ENCODE results near the gene C19orf33.

The C19orf33 gene

GRCh38 chr19:38329651-38330050, 25.6 kb downstream of the C19orf33 start:
- Histone ChIP-seq H3K9me3 (ENCODE audit: insufficient read depth, low read depth, low read length) (no peaks in the 10 kb centered on the region), H4K20me1 (ENCODE audit: insufficient read depth, low read length, poor library complexity, severe bottlenecking) (no peaks in the 10 kb centered on the region), H3K36me3 (ENCODE audit: insufficient read depth, low read length) (peaks cover 11% of the 10 kb centered on the region; the same call in 1 of the 2 replicates), H3K9me2 (replicated peaks; ENCODE audit: low read depth, low read length) (no peaks in the 10 kb centered on the region), H3K9ac (ENCODE audit: low read depth, low read length, poor library complexity, severe bottlenecking) (no peak overlapping the region), H3K79me2 (ENCODE audit: insufficient read depth, low read length) (no peaks in the 10 kb centered on the region), H3K4me3 (ENCODE audit: low read length, poor library complexity, severe bottlenecking) (no peak overlapping the region), H3K27me3 (ENCODE audit: insufficient read depth, low read length, poor library complexity, severe bottlenecking) (no peaks in the 10 kb centered on the region), H3K4me1 (ENCODE audit: insufficient read depth, low read length, poor library complexity, severe bottlenecking) (no peaks in the 10 kb centered on the region), H3K4me2 (ENCODE audit: low read depth, low read length, poor library complexity, severe bottlenecking) (no peak overlapping the region), H3F3A (ENCODE audit: low read depth) (no peaks in the 10 kb centered on the region), H2AFZ (ENCODE audit: low read length) (no peak overlapping the region)
- no peak for TF ChIP-seq CTCF (conservative IDR thresholded peaks at IDR 0.05; ENCODE audit: low read length)
- TF ChIP-seq EZH2phosphoT487 (IDR thresholded peaks at IDR 0.05; ENCODE audit: borderline replicate concordance) = no peak

GRCh38 chr19:38331728-38332127, 27.7 kb downstream of the C19orf33 start:
- TF ChIP-seq CTCF (conservative IDR thresholded peaks at IDR 0.05; ENCODE audit: low read length) (no peak), EZH2phosphoT487 (IDR thresholded peaks at IDR 0.05; ENCODE audit: borderline replicate concordance) (no peak)
- Histone ChIP-seq H3K4me3 (ENCODE audit: low read length, poor library complexity, severe bottlenecking) (no peak overlapping the region), H3K27me3 (ENCODE audit: insufficient read depth, low read length, poor library complexity, severe bottlenecking) (no peaks in the 10 kb centered on the region), H3K4me2 (ENCODE audit: low read depth, low read length, poor library complexity, severe bottlenecking) (no peak overlapping the region), H3K79me2 (ENCODE audit: insufficient read depth, low read length) (no peaks in the 10 kb centered on the region), H3K36me3 (ENCODE audit: insufficient read depth, low read length) (peaks cover 11% of the 10 kb centered on the region; the same call in 1 of the 2 replicates), H3F3A (ENCODE audit: low read depth) (no peaks in the 10 kb centered on the region), H3K9ac (ENCODE audit: low read depth, low read length, poor library complexity, severe bottlenecking) (no peak overlapping the region), H3K9me2 (replicated peaks; ENCODE audit: low read depth, low read length) (no peaks in the 10 kb centered on the region), H4K20me1 (ENCODE audit: insufficient read depth, low read length, poor library complexity, severe bottlenecking) (no peaks in the 10 kb centered on the region), H3K9me3 (ENCODE audit: insufficient read depth, low read depth, low read length) (no peaks in the 10 kb centered on the region), H3K4me1 (ENCODE audit: insufficient read depth, low read length, poor library complexity, severe bottlenecking) (no peaks in the 10 kb centered on the region), H2AFZ (ENCODE audit: low read length) (no peak overlapping the region)

DNA sequence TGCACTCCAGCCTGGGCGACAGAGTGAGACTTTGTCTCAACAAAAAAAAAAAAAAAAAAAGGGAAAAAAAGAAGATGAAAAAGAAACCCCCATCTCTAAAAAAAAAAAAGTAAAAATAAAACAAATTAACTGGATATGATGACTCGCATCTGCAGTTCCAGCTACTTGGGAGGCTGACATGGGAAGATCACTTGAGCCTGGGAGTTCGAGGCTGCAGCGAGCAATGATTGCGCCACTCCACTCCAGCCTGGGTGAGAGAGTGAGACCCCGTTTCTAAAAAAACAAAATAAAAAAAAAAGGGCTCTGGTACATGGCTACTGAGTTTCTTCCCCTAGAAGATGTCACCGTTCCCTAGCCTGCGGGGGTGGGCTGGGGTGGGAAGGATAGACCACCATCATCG, 29.2 kb downstream of the C19orf33 start:
- Histone ChIP-seq H3K9me2 (replicated peaks; ENCODE audit: low read depth, low read length) (no peaks in the 10 kb centered on the region), H3F3A (ENCODE audit: low read depth) (no peaks in the 10 kb centered on the region), H4K20me1 (ENCODE audit: insufficient read depth, low read length, poor library complexity, severe bottlenecking) (no peaks in the 10 kb centered on the region), H3K4me1 (ENCODE audit: insufficient read depth, low read length, poor library complexity, severe bottlenecking) (peaks cover 5% of the 10 kb centered on the region), H3K9ac (ENCODE audit: low read depth, low read length, poor library complexity, severe bottlenecking) (no peak overlapping the region), H3K9me3 (ENCODE audit: insufficient read depth, low read depth, low read length) (no peaks in the 10 kb centered on the region), H3K4me2 (ENCODE audit: low read depth, low read length, poor library complexity, severe bottlenecking) (no peak overlapping the region), H3K27me3 (ENCODE audit: insufficient read depth, low read length, poor library complexity, severe bottlenecking) (no peaks in the 10 kb centered on the region), H2AFZ (ENCODE audit: low read length) (no peak overlapping the region), H3K79me2 (ENCODE audit: insufficient read depth, low read length) (no peaks in the 10 kb centered on the region), H3K36me3 (ENCODE audit: insufficient read depth, low read length) (no peaks in the 10 kb centered on the region), H3K4me3 (ENCODE audit: low read length, poor library complexity, severe bottlenecking) (no peak overlapping the region)
- TF ChIP-seq EZH2phosphoT487 (IDR thresholded peaks at IDR 0.05; ENCODE audit: borderline replicate concordance) (no peak), CTCF (conservative IDR thresholded peaks at IDR 0.05; ENCODE audit: low read length) (no peak)
